GM12875 (cell line): Measurements from ENCODE around the gene NF1.

ENCODE experiments used
- H3K4me3 ChIP-seq: one replicate; pipeline ENCODE4 v1.5.1; 2011; ENCODE audit warnings: low read depth, low read length, control low read depth
- TF ChIP-seq, protein P1 (sequence below): IDR thresholded peaks from 2 replicates; pipeline ENCODE4 v1.5.1; 2011; ENCODE audit warnings: low read depth, mild to moderate bottlenecking, control low read depth, inconsistent platforms, low read length, moderate library complexity, borderline replicate concordance; ENCODE audit not compliant: insufficient read depth

The NF1 gene

DNA sequence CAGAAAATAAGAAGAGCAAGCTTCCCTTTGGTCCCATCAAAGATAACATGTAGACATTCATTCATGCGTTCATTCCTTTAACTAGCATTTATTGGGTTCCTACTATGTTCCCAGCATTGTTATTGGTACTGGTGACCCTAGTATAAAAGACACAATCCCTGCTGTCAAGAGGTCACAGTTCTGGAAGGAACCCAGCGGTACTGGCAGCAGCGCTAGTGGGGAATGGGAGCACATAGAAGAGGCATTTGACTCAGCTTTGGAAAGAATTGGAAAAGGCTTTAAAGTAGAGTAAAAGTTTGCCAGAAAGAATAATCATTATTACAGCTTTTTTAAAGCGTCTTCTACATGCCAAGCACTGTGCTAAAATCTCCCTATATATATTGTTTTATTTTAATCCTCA lies 41.7 kb upstream of the NF1 start:
- H3K4me3 ChIP-seq, result no peak overlapping the region
- TF ChIP-seq, protein P1, sequence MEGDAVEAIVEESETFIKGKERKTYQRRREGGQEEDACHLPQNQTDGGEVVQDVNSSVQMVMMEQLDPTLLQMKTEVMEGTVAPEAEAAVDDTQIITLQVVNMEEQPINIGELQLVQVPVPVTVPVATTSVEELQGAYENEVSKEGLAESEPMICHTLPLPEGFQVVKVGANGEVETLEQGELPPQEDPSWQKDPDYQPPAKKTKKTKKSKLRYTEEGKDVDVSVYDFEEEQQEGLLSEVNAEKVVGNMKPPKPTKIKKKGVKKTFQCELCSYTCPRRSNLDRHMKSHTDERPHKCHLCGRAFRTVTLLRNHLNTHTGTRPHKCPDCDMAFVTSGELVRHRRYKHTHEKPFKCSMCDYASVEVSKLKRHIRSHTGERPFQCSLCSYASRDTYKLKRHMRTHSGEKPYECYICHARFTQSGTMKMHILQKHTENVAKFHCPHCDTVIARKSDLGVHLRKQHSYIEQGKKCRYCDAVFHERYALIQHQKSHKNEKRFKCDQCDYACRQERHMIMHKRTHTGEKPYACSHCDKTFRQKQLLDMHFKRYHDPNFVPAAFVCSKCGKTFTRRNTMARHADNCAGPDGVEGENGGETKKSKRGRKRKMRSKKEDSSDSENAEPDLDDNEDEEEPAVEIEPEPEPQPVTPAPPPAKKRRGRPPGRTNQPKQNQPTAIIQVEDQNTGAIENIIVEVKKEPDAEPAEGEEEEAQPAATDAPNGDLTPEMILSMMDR, result no peak

GRCh38 chr17:31054761-31055160 lies 40.0 kb upstream of the NF1 start:
- TF ChIP-seq, protein P1, result no peak
- no peak overlapping the region for H3K4me3 ChIP-seq

GRCh38 chr17:31058976-31059375 lies 35.8 kb upstream of the NF1 start:
- no peak overlapping the region for H3K4me3 ChIP-seq
- TF ChIP-seq, protein P1, result no peak

GRCh38 chr17:31060791-31061550 lies 33.8 kb upstream of the NF1 start:
- TF ChIP-seq, protein P1, result no peak
- H3K4me3 ChIP-seq, result no peak overlapping the region

- H3K4me3 ChIP-seq, result no peak overlapping the region
- TF ChIP-seq, protein P1, result 0 out of 2 replicates have a peak, but pooled peaks have one; percentile 21
Observed at GRCh38 chr17:31061678-31062077, 33.1 kb upstream of the NF1 start.

DNA sequence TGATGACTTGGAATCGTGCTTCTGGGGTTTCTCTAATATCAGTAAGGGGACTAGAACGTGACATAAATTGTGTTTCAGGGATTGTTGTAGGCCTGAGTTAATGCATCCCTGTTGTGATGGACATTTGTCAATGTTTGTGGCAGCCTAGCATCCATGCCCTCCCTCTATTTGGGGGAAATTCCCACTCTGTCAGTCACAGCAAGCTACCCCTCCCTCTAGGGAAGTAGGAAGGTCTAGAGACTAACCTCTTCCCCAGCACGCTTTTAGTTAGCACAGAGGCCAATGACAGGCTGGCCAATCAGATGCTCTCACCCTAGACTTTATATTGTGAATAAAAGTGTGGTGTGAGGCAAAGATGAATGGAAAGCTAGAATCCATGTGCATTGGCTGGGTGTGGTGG lies 32.4 kb upstream of the NF1 start:
- TF ChIP-seq, protein P1, result no peak
- H3K4me3 ChIP-seq, result no peak overlapping the region

DNA sequence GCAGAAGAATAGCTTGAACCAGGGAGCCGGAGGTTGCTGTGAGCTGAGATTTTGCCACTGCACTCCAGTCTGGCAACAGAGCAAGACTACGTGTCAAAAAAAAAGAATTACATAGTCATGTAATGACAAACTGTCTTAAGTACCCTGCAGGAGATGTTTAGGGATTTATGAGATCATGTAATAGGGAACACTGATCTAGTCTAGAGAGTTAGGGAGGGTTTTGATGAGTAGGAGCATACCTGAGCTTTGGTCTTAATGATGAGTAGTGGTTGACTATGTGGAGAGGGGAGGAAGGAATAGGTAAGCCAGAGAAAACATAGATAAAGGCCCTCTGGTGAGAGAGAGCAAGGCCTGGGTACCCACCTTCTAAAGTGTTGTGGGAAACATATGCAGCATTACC lies 30.1 kb upstream of the NF1 start:
- no peak overlapping the region for H3K4me3 ChIP-seq
- TF ChIP-seq, protein P1, result no peak
